ENCODE measurements around the gene LPCAT1.

- TF ChIP-seq CREB1 (IDR thresholded peaks at IDR 0.05; ENCODE audit: low read depth): no peak
- no peak for TF ChIP-seq HDAC2 (IDR thresholded peaks at IDR 0.05)
- no peak for TF ChIP-seq NFIC (IDR thresholded peaks at IDR 0.05; ENCODE audit: low read depth, low read length)
- no peak for TF ChIP-seq RBBP5 (conservative IDR thresholded peaks at IDR 0.05)
- TF ChIP-seq, protein P1, sequence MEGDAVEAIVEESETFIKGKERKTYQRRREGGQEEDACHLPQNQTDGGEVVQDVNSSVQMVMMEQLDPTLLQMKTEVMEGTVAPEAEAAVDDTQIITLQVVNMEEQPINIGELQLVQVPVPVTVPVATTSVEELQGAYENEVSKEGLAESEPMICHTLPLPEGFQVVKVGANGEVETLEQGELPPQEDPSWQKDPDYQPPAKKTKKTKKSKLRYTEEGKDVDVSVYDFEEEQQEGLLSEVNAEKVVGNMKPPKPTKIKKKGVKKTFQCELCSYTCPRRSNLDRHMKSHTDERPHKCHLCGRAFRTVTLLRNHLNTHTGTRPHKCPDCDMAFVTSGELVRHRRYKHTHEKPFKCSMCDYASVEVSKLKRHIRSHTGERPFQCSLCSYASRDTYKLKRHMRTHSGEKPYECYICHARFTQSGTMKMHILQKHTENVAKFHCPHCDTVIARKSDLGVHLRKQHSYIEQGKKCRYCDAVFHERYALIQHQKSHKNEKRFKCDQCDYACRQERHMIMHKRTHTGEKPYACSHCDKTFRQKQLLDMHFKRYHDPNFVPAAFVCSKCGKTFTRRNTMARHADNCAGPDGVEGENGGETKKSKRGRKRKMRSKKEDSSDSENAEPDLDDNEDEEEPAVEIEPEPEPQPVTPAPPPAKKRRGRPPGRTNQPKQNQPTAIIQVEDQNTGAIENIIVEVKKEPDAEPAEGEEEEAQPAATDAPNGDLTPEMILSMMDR (IDR thresholded peaks at IDR 0.05 in 2 of 3, conservative IDR thresholded peaks at IDR 0.05 in 1 of 3; ENCODE audit: control insufficient read depth in 2 of 3, extremely low read depth in 1 of 3, insufficient read depth in 1 of 3, low read depth in 3 of 3, low read length in 3 of 3): no peak
- TF ChIP-seq ZNF274 (IDR thresholded peaks at IDR 0.05; ENCODE audit: insufficient read depth, insufficient read length): no peak
- no peak for TF ChIP-seq NFYB (IDR thresholded peaks at IDR 0.05; ENCODE audit: insufficient read depth, low read depth, low read length)
- TF ChIP-seq, protein P2, sequence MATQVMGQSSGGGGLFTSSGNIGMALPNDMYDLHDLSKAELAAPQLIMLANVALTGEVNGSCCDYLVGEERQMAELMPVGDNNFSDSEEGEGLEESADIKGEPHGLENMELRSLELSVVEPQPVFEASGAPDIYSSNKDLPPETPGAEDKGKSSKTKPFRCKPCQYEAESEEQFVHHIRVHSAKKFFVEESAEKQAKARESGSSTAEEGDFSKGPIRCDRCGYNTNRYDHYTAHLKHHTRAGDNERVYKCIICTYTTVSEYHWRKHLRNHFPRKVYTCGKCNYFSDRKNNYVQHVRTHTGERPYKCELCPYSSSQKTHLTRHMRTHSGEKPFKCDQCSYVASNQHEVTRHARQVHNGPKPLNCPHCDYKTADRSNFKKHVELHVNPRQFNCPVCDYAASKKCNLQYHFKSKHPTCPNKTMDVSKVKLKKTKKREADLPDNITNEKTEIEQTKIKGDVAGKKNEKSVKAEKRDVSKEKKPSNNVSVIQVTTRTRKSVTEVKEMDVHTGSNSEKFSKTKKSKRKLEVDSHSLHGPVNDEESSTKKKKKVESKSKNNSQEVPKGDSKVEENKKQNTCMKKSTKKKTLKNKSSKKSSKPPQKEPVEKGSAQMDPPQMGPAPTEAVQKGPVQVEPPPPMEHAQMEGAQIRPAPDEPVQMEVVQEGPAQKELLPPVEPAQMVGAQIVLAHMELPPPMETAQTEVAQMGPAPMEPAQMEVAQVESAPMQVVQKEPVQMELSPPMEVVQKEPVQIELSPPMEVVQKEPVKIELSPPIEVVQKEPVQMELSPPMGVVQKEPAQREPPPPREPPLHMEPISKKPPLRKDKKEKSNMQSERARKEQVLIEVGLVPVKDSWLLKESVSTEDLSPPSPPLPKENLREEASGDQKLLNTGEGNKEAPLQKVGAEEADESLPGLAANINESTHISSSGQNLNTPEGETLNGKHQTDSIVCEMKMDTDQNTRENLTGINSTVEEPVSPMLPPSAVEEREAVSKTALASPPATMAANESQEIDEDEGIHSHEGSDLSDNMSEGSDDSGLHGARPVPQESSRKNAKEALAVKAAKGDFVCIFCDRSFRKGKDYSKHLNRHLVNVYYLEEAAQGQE (IDR thresholded peaks at IDR 0.05; ENCODE audit: low read depth, low read length): no peak
- TF ChIP-seq NRF1 (conservative IDR thresholded peaks at IDR 0.05; ENCODE audit: low read depth, low read length): no peak
- TF ChIP-seq EGR1 (IDR thresholded peaks at IDR 0.05; ENCODE audit: borderline replicate concordance in 1 of 2, low read depth in 2 of 2, low read length in 2 of 2): no peak
- no peak for TF ChIP-seq ESRRA (IDR thresholded peaks at IDR 0.05; ENCODE audit: low read length)
Measured at GRCh38 chr5:1429496-1429895, 94.3 kb downstream of the LPCAT1 start.
